ENCODE measurements around the gene MAPK7.

MAPK7 gene

GRCh38 chr17:19381741-19382444 is 3.6 kb downstream of the MAPK7 start:
- no peak for DNase-seq

GRCh38 chr17:19382531-19383444 is 4.5 kb downstream of the MAPK7 start:
- no peak for DNase-seq

DNA sequence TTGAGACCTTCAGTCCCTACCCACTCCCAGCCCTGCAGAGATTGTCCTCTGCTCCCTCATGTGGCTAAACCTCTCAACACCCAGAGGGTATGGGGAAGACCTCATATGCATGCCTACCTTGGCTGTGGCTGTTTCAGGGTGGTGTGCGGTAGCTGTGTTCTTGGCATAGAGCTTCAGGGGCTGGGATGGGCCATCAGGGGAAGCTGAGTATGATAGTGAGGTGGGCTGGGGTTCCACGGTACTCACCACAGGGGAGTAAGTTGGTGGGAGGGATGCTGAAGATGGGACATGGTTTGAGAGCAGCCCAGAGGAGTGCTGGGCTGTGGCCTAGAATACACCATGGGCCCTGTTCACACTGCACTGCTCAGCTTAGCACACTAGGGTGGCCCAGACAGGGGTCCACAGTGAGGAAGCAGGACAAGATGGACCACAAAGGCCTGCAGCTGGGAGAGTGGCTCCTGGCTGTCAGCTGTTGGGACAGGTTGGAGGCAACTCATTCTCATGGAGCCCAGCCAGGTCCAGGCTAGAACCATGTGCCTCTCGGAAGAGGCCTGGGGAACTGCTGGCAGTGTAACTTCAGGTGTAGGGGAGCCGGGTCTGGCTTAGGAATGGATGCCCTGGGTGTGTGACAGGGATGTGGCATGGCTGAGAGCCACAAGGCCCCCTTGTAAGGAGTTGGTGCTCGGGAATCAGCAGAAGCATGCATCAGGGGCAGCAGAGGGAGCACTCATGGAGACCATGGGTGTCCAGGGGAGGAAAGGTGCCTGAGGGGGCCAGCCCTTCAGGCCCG is 5.6 kb downstream of the MAPK7 start:
- no peak for DNase-seq

- peak; percentile 24 for DNase-seq
Measured at GRCh38 chr17:19384723-19385391, 6.6 kb downstream of the MAPK7 start.

- DNase-seq: no peak
Measured at GRCh38 chr17:19385521-19385983, 7.3 kb downstream of the MAPK7 start.

DNA sequence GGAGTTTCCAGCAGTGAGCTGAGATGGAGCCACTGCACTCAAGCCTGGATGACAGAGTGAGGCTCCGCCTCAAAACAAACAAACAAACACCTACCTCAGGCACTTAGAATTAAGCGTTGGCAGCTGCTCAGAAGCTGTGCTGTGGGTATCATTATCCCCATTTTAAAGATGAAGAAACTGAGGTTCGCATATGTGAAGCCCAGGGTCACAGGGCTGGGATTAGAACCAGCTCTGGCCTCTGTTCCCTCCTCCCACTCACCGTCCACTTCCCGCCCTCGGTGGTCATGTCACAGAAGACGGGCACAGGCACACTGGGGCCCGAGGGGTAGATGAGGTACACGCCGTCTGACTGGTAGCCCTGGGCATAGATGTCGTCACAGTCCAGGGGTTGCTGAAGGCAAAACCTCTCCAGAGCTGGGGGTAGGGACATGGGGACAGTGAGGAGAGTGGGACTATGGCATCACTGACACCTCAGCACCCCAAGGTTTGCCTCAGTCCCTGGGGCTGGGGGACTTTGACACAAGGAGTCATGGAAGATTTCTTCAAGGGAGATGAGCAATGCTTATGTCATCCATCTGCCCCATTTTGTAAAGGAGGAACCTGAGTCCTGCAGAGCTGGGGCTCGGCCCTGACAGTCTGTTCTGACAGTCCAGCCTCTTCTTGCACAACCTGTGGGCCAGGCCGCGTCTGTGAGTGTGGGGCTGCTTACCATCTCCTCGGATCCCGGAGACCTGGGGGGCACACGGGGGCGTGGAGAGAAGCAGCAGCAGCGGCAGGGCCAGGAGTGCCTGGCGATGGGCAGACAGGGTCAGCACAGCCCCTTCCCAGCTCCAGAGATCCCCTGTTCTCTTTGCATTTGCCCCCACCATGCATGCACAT is 8.0 kb downstream of the MAPK7 start:
- DNase-seq: peak; percentile 79

DNA sequence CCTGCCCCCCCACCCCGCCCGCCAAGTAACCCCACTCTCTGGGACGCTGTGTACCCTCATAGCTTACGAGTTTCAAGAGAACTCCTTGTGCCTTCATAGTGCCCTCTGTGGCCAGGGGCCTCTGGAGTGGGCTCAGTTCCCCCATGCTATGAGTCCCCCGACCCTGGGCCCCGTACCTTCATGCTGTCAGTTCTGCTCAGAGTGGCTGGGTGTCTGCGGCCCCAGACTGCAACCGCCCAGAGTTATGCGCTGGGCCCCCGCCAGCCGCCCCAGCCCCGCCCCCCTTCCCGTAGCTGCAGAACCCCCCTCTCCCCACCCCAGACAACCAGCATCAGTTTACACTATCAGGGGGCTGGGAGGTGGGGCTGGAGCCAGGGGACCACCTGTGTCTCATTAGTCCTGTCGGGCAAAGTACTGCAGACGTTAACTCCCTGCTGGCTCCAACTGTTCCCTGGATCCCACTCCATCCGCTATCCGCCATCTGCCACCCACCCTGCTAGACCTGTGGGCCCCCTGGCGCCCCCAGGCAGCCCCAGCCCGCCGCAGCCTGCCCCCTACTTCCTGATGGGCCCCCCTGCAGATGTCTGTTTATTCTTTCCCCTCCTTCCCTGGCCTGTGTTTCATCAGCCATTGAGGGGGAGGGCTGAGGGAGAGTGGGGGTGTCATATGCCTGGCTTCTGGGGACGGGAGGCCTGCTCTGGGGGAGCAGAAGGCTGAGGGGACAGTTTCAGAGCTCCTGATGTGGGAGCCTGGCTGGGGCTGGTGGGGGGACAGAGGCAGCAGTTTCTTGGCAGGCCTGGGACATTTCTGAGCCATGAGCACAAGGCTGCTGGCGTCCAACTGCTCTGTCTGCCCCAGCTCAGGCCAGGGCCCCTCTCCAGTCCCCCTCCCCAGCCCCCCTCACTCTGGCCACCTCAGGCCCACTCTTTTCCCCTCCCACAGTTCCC is 8.9 kb downstream of the MAPK7 start, which contains the start of gene MFAP4:
Gene MFAP4, minus strand, starts transcription at position 217 of the 947 bp plus-strand sequence. Its CDS starts 35 bp downstream, at position 182.
- no peak for DNase-seq

DNA sequence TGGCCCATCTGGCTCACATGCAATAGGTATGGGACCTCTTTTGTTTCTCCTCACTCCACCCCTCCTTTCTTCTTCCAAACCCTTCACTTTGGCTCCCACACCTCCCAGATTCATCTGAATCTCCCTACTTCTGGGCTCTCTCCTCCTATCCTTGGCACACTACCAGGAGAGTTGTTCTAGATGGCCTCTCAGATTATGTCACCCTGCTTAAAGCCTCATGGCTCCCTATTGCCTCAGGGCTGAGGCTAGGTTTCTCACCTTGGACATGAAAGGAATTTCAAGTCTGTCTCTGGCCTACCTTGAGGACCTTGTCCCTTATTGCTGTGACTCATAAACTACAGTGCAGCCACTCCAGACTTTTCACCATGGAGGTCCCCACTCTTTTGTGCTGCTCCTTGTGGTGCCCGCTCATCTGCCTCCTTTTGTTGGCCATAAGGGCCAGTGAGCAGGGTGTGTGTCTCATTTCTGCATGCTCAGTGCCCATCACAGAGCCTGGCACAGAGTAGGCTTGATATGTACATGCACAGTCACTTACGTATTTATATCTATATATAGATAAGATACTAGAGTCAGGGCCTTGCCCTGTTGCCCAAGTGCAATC is 9.7 kb downstream of the MAPK7 start:
- no peak for DNase-seq

DNA sequence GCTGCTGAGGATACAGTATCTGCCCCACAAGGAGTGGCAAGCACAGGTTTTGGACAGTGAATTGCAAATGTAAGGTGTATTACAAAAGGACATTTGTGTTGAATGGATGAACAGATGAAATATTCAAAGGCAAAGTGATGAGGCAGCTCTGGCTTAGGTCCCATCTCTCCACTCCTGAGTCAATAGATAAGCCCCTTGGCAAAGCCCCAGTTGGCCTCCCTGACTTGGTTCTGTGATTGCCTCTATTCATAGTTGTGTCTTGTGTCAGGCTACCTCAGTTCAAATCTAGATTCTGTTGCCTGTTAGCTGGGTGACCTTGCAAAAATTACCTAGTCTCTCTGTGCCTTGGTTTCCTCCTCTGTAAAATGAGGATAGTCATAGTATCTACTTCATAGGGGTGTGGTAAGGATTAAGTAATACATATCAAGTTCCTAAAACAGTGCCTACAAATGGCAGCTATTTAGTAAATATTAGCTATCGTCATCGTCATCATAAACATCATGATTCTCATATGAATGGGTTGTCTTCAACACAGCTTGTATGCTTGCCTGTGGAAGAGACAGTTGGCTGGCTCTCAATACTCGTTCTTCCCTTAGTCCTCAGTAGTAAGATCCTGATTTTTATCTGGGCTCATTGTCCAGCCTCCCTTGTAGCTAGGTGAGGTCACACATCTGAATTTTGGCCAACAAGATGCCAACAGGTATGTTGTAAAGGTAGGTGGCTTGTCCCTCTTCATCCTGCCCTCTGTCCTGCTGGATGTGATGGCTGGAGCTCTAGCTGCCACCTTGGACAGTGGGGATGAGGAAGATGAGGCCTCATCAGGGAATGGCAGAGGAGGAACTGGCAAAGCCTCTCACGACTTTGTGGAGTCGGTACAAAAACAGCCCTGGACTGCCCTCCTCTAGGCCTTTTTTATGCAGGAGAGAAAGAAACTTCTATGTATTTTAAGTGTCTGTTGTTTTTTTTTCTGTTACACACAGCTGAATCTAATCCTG is 10.8 kb downstream of the MAPK7 start:
- DNase-seq: no peak

GRCh38 chr17:19390951-19391350 is 12.7 kb downstream of the MAPK7 start:
- no peak for DNase-seq

- no peak for DNase-seq
Measured at GRCh38 chr17:19391432-19391831, 13.1 kb downstream of the MAPK7 start.

GRCh38 chr17:19392303-19392702 is 14.0 kb downstream of the MAPK7 start:
- no peak for DNase-seq

DNA sequence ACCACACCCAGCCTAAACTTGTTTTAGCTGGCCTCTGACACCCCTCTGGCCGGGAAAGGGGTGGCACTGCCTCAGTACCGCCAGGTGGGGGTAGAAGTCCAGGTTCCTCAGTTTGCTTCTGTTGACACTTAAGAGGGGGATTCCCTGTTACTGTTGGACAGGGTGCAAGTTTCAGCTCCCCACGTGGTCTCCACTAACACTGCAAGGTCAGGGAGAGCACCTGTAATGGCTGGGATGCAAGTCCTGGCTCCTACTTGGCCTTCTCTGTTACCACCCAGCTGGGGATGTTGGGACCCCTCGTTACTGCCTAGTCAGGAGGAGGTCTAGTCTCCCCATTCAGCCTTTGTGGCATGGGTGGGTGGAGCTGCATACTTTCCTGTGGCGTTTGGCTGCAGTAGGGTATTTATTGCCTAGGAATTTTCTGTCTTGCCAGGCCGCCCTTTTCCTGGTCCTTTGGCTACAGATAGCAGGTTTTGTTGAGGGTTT is 19.3 kb downstream of the MAPK7 start:
- no peak for DNase-seq

- peak; percentile 68 for DNase-seq
Measured at GRCh38 chr17:19398301-19399181, 20.2 kb downstream of the MAPK7 start.

DNA sequence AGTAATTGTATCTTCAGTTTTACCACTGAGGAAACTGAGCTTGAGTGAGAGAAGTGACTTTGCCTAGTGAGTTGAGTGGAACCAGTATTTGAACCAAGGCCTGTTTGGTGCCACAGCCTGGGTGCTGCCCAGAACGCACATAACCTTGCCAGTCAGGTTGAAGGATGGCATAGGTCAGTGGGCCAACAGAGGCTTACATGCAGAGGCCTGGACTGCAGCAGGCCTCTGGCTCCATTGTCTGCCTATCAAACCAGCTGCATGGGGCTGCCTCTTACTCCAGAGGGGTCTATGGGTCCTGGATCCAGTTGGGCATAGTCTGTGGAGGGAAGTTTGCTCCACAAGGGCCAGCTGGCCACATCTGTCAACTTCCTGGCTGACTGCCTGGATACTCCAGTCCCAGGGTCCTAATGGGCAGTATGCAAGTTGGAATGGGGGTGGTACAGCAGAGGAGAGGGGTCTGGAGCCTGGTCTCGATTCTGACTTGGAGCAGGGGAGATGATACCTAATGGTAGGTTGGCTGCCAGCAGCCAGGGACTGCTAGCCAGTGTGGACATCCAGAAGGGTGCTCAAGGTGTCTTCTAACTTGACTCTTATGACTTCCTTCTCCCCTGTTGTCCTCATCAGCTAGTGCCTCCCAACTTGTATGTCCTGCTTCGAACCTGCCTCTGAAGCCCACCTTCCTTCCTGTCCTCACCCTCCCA is 21.6 kb downstream of the MAPK7 start:
- no peak for DNase-seq

DNA sequence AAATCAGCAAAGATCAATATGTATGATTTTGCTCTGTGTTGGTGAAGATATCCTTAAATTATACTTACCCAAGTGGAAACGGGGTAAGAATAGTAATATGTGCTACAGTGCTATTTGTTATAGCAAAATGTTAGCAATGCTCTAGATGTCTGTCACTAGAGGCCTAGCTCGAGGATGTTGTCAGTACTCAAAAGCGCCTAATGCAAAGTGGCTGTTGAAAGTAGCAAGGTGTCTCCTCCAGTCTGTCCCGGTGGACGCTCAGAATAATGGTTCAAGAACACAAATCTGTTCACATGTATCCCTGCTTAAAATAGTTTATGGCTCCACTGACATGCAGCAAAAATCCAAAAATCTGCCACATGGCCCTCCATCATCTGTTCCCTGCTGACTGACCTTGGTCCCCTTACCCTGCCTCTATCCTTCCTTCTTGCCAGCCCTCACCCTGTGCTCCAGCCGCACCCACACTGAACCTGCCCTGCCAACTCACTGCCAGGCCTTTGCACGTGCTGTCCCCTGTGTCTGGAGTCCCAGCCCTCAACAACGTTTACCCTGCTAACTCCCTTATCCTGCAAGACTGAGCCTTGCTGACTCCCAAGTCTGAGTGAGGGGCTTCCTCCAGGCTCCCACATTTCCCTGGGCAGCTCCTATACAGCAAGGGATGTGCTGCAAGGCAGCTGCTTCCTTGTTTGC is 23.2 kb downstream of the MAPK7 start:
- DNase-seq: no peak

All from CD4-positive, alpha-beta T cell treated with Interleukin-15 for 1 hour (primary cell).